GM23248 (cell line): Measurements from ENCODE around the gene PSMD2. TPM values are rescaled to one million over a fixed set of nuclear protein-coding genes. Genes with fewer than 3 reads are reported as not detected.

Experiments
- DNase-seq: peaks from one replicate; pipeline ENCODE4 v3.0.0-alpha.2; 2015
- H2AFZ ChIP-seq: fragments of 200-600 bp; sonication (generic); 2 replicates; pipeline ENCODE4 v1.6.1; 2016; ENCODE audit warnings: antibody characterized with exemption
- H3F3A ChIP-seq: fragments of 200-600 bp; sonication (generic); 2 replicates; pipeline ENCODE4 v1.6.1; 2016; ENCODE audit warnings: mild to moderate bottlenecking, antibody characterized with exemption, mixed run types; ENCODE audit not compliant: insufficient read depth
- H3K27ac ChIP-seq: fragments of 200-600 bp; sonication (generic); 2 replicates; pipeline ENCODE4 v1.5.1; 2016; ENCODE audit warnings: mild to moderate bottlenecking
- H3K27me3 ChIP-seq: fragments of 200-600 bp; sonication (generic); replicated peaks from 2 replicates; pipeline ENCODE4 v1.6.1; 2016; ENCODE audit warnings: mild to moderate bottlenecking; ENCODE audit not compliant: insufficient read depth
- H3K36me3 ChIP-seq: fragments of 200-600 bp; sonication (generic); 2 replicates; pipeline ENCODE4 v1.6.1; 2016; ENCODE audit warnings: low read depth, mild to moderate bottlenecking
- H3K4me1 ChIP-seq: fragments of 200-600 bp; sonication (generic); 2 replicates; pipeline ENCODE4 v1.6.1; 2016; ENCODE audit warnings: mild to moderate bottlenecking; ENCODE audit not compliant: insufficient read depth
- H3K4me2 ChIP-seq: fragments of 200-600 bp; sonication (generic); one replicate; pipeline ENCODE4 v1.6.1; 2016; ENCODE audit warnings: mild to moderate bottlenecking; ENCODE audit not compliant: unreplicated experiment
- H3K4me3 ChIP-seq: fragments of 200-600 bp; sonication (generic); 2 replicates; pipeline ENCODE4 v1.5.1; 2016; ENCODE audit warnings: mild to moderate bottlenecking
- H3K79me2 ChIP-seq: fragments of 200-600 bp; sonication (generic); 2 replicates; pipeline ENCODE4 v1.6.1; 2016; ENCODE audit warnings: mild to moderate bottlenecking; ENCODE audit not compliant: insufficient read depth
- H3K9ac ChIP-seq: fragments of 200-600 bp; sonication (generic); 2 replicates; pipeline ENCODE4 v1.6.1; 2016; ENCODE audit warnings: mild to moderate bottlenecking
- H3K9me2 ChIP-seq: fragments of 200-600 bp; sonication (generic); 2 replicates; pipeline ENCODE4 v1.6.1; 2016; ENCODE audit warnings: mixed run types, mild to moderate bottlenecking, moderate library complexity; ENCODE audit not compliant: insufficient read depth
- H3K9me3 ChIP-seq: fragments of 200-600 bp; sonication (generic); one replicate; pipeline ENCODE4 v1.6.1; 2017; ENCODE audit warnings: low read depth
- H4K20me1 ChIP-seq: fragments of 200-600 bp; sonication (generic); 2 replicates; pipeline ENCODE4 v1.6.0; 2016; ENCODE audit not compliant: insufficient read depth
- EZH2 ChIP-seq: fragments of 200-600 bp; sonication (generic); IDR thresholded peaks from 2 replicates; pipeline ENCODE4 v1.6.1; 2018; ENCODE audit warnings: antibody characterized with exemption, mild to moderate bottlenecking; ENCODE audit not compliant: insufficient read depth, poor library complexity, severe bottlenecking
- EZH2phosphoT487 ChIP-seq: fragments of 200-600 bp; sonication (generic); IDR thresholded peaks from 2 replicates; pipeline ENCODE4 v1.6.1; 2018; ENCODE audit warnings: antibody characterized with exemption, moderate library complexity, mild to moderate bottlenecking, low read depth; ENCODE audit not compliant: insufficient read depth
- WGBS, 2 experiments: methylation state at CpG; one replicate each; pipeline ENCODE4 v1.1.6; 2015 to 2017; ENCODE audit warnings: low lambda C conversion rate in 2 of 2, low coverage in 1 of 2; ENCODE audit errors: missing lambda C conversion rate in 2 of 2; 5-methylcytosine and 5-hydroxymethylcytosine counted together
- in situ Hi-C: fragments of 300-500 bp; cut with MboI; formaldehyde crosslinking; loops from 2 replicates; pipeline ENCODE4 v1.15.0; 2020
- polyA plus RNA-seq: library from polyadenylated mRNA; unstranded; fragments of >200 nt; fragmentation: Nextera tagmentation; extraction: Ambion mirVana; gene quantifications from 2 replicates; pipeline ENCODE4 v1.2.1, GENCODE V29; 2016
- total RNA-seq: library from RNA; depleted of rRNA; stranded (reverse); fragments of >200 nt; shearing (Covaris generic); gene quantifications from 2 replicates; pipeline ENCODE4 v1.2.3, GENCODE V29; 2014

PSMD2 gene
- total and polyA plus RNA-seq, 2 experiments from 2014 or later: 513 to 602 TPM

DNA sequence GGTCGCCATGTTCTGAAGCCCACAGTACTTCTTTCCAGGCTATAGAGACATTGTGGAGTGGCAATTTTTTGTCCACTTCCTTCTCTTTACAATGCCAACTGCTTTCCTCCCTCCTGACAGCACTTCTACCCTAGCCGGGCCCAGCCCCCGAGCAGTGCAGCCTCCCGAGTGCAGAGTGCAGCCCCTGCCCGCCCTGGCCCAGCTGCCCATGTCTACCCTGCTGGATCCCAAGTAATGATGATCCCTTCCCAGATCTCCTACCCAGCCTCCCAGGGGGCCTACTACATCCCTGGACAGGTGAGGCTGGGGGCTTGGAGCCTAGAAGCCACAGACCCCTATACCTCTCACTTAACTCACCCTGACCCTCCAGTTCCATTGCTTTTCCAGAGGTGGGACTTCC lies 18.2 kb downstream of the PSMD2 start:
- Histone ChIP-seq H3F3A (peaks cover 38% of the 10 kb centered on the region), H3K9me3 (no peaks in the 10 kb centered on the region), H3K4me3 (peak overlapping the region; percentile 91), H3K27me3 (no peaks in the 10 kb centered on the region), H3K9me2 (no peaks in the 10 kb centered on the region), H3K79me2 (peaks cover 67% of the 10 kb centered on the region), H3K4me1 (peaks cover 49% of the 10 kb centered on the region), H3K9ac (peak overlapping the region; percentile 96), H3K36me3 (peaks cover 29% of the 10 kb centered on the region), H3K27ac (peak overlapping the region; percentile 91; the same call in 1 of the 2 replicates), H3K4me2 (peak overlapping the region; percentile 96), H2AFZ (no peak overlapping the region), H4K20me1 (peaks cover 16% of the 10 kb centered on the region; the same call in 1 of the 2 replicates)
- DNase-seq: no peak
- TF ChIP-seq EZH2phosphoT487 (no peak), EZH2 (no peak)
- 48 to 56% methylated on average over 5 of the region's 5 CpGs for WGBS, 2 experiments
- in situ Hi-C loops: no loop called here

DNA sequence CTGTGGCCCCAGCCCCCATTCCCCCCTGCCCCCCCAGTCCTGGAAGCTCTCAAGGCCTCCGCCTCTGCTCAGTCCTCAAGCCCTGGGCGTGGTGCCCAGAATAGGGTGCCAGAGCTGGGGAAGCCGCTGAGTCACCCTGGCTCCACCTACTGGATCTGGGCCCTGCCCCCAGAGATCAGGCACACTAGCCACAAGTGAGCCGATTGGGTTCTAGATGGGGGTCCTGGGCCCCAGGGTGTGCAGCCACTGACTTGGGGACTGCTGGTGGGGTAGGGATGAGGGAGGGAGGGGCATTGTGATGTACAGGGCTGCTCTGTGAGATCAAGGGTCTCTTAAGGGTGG lies 21.0 kb downstream of the PSMD2 start:
- Histone ChIP-seq H3K9me2 (no peaks in the 10 kb centered on the region), H3K9me3 (no peaks in the 10 kb centered on the region), H3K9ac (peak overlapping the region; percentile 58), H3K27ac (peak overlapping the region; percentile 44), H3F3A (peaks cover 53% of the 10 kb centered on the region), H4K20me1 (peaks cover 16% of the 10 kb centered on the region; the same call in 1 of the 2 replicates), H3K36me3 (peaks cover 56% of the 10 kb centered on the region), H3K4me2 (peak overlapping the region; percentile 73), H3K27me3 (no peaks in the 10 kb centered on the region), H2AFZ (no peak overlapping the region), H3K4me3 (peak overlapping the region; percentile 63), H3K79me2 (peaks cover 93% of the 10 kb centered on the region), H3K4me1 (peaks cover 52% of the 10 kb centered on the region)
- TF ChIP-seq EZH2 (no peak), EZH2phosphoT487 (no peak)
- WGBS, 2 experiments: 0 to 2% methylated on average over 4 of the region's 4 CpGs
- peak; percentile 99 for DNase-seq
- in situ Hi-C loops: no loop called here

DNA sequence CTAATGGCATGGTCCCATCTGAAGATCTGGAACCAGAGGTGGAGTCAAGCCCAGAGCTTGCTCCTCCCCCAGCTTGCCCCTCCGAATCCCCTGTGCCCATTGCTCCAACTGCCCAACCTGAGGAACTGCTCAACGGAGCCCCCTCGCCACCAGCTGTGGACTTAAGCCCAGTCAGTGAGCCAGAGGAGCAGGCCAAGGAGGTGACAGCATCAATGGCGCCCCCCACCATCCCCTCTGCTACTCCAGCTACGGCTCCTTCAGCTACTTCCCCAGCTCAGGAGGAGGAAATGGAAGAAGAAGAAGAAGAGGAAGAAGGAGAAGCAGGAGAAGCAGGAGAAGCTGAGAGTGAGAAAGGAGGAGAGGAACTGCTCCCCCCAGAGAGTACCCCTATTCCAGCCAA lies 22.6 kb downstream of the PSMD2 start:
- in situ Hi-C loops: no loop called here
- H3K36me3 ChIP-seq: peaks cover 72% of the 10 kb centered on the region
- no peaks in the 10 kb centered on the region for H3K9me3 ChIP-seq
- no peak overlapping the region for H2AFZ ChIP-seq
- no peak for DNase-seq
- no peaks in the 10 kb centered on the region for H3K9me2 ChIP-seq
- H3K4me2 ChIP-seq: no peak overlapping the region
- peak overlapping the region; percentile 28; the same call in 1 of the 2 replicates for H3K9ac ChIP-seq
- no peaks in the 10 kb centered on the region for H3K27me3 ChIP-seq
- peaks cover 15% of the 10 kb centered on the region; the same call in 1 of the 2 replicates for H4K20me1 ChIP-seq
- peak overlapping the region; percentile 62 for H3K27ac ChIP-seq
- peaks cover 60% of the 10 kb centered on the region for H3F3A ChIP-seq
- H3K4me1 ChIP-seq: peaks cover 49% of the 10 kb centered on the region
- no peak overlapping the region for H3K4me3 ChIP-seq
- TF ChIP-seq EZH2 (no peak), EZH2phosphoT487 (no peak)
- peaks cover 93% of the 10 kb centered on the region for H3K79me2 ChIP-seq
- 47 to 54% methylated on average over 5 of the region's 5 CpGs for WGBS, 2 experiments

DNA sequence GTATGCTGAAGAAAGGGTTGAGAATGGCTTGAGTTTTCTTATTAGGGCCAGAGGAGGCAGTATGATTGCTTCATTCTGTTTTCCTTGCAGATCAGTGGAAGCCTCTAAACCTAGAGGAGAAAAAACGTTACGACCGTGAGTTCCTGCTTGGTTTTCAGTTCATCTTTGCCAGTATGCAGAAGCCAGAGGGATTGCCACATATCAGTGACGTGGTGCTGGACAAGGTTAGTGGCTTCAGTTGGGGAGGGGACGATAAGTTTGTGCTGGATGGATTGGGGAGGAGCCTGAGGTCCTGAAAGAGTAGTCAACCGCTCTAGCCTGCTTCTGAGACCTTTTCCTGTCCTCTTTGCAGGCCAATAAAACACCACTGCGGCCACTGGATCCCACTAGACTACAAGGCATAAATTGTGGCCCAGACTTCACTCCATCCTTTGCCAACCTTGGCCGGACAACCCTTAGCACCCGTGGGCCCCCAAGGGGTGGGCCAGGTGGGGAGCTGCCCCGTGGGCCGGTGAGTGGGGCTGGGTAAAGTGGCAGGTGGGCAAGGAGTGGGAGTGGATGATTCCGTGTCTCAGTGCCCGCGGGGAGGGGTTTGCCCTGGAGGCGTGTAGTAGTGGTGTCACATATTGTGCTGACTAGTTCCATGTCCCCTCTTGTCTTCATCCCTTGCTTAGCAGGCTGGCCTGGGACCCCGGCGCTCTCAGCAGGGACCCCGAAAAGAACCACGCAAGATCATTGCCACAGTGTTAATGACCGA lies 23.9 kb downstream of the PSMD2 start:
- Histone ChIP-seq H3F3A (peaks cover 60% of the 10 kb centered on the region), H3K9me3 (no peaks in the 10 kb centered on the region), H3K4me1 (peaks cover 39% of the 10 kb centered on the region), H3K4me3 (no peak overlapping the region), H3K4me2 (no peak overlapping the region), H3K36me3 (peaks cover 85% of the 10 kb centered on the region), H3K9me2 (no peaks in the 10 kb centered on the region), H3K79me2 (peaks cover 93% of the 10 kb centered on the region), H2AFZ (no peak overlapping the region), H4K20me1 (0 out of 2 replicates have a peak, but pooled peaks cover 5% of the 10 kb centered on the region), H3K9ac (peak overlapping the region; percentile 33; the same call in 1 of the 2 replicates), H3K27me3 (no peaks in the 10 kb centered on the region), H3K27ac (peak overlapping the region; percentile 62)
- peak; percentile 79 for DNase-seq
- WGBS, 2 experiments: 66 to 70% methylated on average over 20 of the region's 20 CpGs
- TF ChIP-seq EZH2: no peak
- no peak for TF ChIP-seq EZH2phosphoT487
- in situ Hi-C loops: no loop called here
